ENCODE results near the gene GPBP1L1. TPM values are rescaled to one million over a fixed set of nuclear protein-coding genes. Genes with fewer than 3 reads are reported as not detected.

GPBP1L1 gene
- total and polyA plus RNA-seq, 9 of the 15 experiments (the other 6 are each of a cell fraction or from before 2014, with no cell fraction given) = 86.0 to 216 (median 138) TPM

DNA sequence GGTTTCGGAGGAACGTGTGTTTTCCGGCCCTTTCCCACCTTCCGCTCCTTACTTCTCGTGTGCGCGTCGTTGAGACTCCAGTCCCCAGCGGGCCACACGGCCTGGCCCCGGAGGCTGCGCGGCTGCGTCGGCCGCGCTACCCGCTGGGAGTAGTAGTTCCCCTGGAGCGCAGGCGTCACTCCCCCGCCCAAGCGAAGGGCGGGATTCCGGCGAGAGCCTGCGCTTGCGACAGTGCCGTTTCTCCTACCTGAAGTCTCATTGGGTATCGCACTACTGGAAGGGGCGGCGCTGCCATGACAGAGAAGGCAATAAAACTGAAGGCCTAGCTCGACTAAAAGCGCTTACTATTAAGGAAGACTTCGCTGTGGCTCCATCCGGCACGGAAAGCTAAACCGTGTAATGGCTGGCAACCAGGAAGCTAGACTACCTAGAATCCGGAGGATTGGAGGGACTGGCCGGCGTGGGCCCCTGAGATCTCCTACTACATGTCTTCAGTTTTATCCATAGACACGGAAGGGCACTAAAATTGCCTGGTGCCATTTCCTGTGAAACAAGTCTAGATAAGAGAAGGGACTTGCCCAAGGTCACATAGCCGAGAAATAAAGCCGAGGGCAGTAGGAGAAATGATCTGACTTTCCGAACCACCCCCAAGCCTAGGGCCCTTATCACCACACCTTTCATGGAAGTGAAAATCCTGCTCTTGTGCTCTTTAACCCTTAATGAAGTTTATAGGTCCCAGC lies 851 bp upstream of the GPBP1L1 start (continued):
- TF ChIP-seq, protein P1, sequence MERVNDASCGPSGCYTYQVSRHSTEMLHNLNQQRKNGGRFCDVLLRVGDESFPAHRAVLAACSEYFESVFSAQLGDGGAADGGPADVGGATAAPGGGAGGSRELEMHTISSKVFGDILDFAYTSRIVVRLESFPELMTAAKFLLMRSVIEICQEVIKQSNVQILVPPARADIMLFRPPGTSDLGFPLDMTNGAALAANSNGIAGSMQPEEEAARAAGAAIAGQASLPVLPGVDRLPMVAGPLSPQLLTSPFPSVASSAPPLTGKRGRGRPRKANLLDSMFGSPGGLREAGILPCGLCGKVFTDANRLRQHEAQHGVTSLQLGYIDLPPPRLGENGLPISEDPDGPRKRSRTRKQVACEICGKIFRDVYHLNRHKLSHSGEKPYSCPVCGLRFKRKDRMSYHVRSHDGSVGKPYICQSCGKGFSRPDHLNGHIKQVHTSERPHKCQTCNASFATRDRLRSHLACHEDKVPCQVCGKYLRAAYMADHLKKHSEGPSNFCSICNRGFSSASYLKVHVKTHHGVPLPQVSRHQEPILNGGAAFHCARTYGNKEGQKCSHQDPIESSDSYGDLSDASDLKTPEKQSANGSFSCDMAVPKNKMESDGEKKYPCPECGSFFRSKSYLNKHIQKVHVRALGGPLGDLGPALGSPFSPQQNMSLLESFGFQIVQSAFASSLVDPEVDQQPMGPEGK (CRISPR knock-in tag; IDR thresholded peaks at IDR 0.05; ENCODE audit: borderline replicate concordance) = no peak
- TF ChIP-seq, protein P2, sequence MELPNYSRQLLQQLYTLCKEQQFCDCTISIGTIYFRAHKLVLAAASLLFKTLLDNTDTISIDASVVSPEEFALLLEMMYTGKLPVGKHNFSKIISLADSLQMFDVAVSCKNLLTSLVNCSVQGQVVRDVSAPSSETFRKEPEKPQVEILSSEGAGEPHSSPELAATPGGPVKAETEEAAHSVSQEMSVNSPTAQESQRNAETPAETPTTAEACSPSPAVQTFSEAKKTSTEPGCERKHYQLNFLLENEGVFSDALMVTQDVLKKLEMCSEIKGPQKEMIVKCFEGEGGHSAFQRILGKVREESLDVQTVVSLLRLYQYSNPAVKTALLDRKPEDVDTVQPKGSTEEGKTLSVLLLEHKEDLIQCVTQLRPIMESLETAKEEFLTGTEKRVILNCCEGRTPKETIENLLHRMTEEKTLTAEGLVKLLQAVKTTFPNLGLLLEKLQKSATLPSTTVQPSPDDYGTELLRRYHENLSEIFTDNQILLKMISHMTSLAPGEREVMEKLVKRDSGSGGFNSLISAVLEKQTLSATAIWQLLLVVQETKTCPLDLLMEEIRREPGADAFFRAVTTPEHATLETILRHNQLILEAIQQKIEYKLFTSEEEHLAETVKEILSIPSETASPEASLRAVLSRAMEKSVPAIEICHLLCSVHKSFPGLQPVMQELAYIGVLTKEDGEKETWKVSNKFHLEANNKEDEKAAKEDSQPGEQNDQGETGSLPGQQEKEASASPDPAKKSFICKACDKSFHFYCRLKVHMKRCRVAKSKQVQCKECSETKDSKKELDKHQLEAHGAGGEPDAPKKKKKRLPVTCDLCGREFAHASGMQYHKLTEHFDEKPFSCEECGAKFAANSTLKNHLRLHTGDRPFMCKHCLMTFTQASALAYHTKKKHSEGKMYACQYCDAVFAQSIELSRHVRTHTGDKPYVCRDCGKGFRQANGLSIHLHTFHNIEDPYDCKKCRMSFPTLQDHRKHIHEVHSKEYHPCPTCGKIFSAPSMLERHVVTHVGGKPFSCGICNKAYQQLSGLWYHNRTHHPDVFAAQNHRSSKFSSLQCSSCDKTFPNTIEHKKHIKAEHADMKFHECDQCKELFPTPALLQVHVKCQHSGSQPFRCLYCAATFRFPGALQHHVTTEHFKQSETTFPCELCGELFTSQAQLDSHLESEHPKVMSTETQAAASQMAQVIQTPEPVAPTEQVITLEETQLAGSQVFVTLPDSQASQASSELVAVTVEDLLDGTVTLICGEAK (IDR thresholded peaks at IDR 0.05) = 0 out of 2 replicates have a peak, but pooled peaks have one; percentile 56
- TF ChIP-seq, protein P2 (CRISPR knock-in tag; IDR thresholded peaks at IDR 0.05) = no peak
- TF ChIP-seq SRF (CRISPR knock-in tag; IDR thresholded peaks at IDR 0.05) (peak; percentile 29 to 71; a peak in 2 of 4 replicates), ASH1L (IDR thresholded peaks at IDR 0.05; ENCODE audit: borderline replicate concordance, low read depth, partially characterized antibody) (peak; percentile 12), ZNF133 (CRISPR knock-in tag; IDR thresholded peaks at IDR 0.05) (no peak), XRCC3 (IDR thresholded peaks at IDR 0.05) (no peak), CTBP1 (IDR thresholded peaks at IDR 0.05; ENCODE audit: borderline replicate concordance) (no peak; the same call in 1 of the 2 replicates), ERF (CRISPR knock-in tag; IDR thresholded peaks at IDR 0.05) (no peak), KLF6 (CRISPR knock-in tag; IDR thresholded peaks at IDR 0.05; ENCODE audit: borderline replicate concordance) (no peak), ZNF165 (CRISPR knock-in tag; IDR thresholded peaks at IDR 0.05; ENCODE audit: borderline replicate concordance) (no peak), MIER1 (IDR thresholded peaks at IDR 0.05; ENCODE audit: low read depth) (no peak)
- TF ChIP-seq, protein P3, sequence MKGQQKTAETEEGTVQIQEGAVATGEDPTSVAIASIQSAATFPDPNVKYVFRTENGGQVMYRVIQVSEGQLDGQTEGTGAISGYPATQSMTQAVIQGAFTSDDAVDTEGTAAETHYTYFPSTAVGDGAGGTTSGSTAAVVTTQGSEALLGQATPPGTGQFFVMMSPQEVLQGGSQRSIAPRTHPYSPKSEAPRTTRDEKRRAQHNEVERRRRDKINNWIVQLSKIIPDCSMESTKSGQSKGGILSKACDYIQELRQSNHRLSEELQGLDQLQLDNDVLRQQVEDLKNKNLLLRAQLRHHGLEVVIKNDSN (CRISPR knock-in tag; IDR thresholded peaks at IDR 0.05) = no peak; the same call in 1 of the 2 replicates
- TF ChIP-seq, protein P4, sequence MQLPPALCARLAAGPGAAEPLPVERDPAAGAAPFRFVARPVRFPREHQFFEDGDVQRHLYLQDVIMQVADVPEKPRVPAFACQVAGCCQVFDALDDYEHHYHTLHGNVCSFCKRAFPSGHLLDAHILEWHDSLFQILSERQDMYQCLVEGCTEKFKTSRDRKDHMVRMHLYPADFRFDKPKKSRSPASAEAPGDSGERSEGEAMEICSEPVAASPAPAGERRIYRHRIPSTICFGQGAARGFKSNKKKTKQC (CRISPR knock-in tag; IDR thresholded peaks at IDR 0.05) = no peak

Measured in K562 (cell line).